ENCODE data around the gene TRABD2A.

Gene TRABD2A

DNA sequence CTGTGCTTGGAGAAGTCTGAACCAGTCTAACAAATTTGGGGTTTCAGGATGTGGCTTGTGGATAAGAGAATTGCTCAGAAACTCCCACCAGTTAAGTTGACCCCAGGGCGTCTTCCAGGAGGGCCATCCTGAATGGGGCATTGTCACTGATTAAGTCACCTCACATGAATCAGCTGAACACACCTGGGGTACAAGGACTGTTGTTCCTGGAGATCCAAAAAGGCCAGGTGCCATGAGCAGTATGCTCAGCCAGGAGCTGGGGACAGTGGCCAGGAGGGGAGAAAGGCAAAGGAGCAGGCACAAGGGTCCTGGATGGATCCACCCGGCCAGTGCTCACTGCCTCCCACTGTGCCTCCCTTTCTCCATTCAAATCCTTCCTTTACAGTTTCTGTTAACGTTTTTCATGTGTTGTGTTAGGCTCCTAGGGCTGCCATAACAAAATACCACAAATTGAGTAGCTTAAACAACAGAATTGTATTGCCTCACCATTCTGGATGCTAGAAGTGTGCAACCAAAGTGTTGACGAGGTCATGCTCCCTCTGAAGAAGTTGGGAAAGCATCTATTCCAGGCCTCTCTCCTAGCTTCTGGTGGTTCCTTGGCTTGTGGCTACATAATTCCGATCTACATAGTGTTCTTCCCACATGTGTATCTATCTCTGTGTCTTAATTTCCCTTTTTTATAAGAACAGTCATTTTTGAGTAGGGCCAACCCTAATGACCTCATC, 33.4 kb downstream of the TRABD2A start:
- DNase-seq, result no peak

DNA sequence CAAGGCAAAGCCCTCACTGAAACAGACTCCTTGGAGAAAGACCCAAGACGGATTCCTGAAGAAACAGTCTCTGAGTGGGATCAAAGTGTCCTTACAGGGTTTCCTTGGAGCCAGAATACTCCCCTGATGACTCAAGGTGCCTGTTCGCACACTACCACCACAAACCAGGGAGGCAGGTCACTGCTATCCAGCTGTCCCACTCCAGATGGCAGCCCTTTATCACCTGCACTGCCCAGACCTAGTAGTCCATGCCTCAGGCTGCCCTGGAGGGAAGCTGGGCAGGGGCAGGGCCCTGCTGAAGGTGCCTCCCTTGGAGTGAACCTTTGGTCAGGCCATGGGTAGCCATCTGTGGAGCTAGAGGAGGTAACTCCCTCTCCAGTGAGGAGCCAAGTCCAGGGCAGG, 34.1 kb downstream of the TRABD2A start:
- DNase-seq, result no peak

DNA sequence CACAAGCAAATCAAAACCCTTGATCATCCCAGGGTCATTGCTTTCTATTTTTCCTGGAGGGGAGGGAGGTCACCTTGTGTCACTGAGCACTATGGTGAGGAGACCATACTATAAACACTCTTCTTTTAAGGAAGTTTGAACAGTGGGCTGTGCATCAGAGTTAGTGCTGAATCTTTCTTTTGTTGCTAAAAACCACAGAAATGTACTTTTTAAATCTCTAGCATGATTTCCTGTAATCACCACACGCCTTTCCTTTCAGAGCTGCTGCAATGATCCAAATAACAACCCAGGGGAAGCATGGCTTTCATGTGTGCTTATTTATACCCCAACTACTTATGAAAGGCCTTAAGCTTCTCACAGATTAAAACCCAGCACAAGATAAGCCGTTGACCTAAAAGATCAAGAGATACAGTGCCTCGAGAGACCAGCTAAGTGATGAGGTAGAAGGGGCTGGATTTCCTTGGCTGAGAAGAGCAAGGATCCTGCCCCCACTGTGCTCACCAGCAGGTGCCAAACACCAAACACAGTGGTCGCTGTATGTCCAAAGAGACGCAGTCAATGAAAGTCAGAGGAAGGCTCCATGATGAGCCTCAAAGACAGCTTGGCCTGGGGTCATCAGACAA, 34.7 kb downstream of the TRABD2A start:
- no peak for DNase-seq

DNA sequence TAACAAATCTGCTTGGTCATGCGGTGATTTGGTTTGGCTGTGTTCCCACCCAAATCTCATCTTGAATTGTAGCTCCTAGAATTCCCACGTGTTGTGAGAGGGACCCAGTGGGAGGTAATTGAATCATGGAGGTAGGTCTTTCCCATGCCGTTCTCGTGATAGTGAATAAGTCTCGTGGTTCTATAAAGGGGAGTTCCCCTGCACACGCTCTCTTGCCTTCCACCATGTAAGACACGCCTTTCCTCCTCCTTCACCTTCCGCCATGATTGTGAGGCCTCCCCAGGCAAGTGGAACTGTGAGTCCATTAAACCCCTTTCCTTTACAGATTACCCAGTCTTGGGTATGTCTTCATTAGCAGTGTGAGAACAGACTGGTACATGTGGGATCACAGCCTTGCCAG, 36.7 kb downstream of the TRABD2A start:
- DNase-seq, result no peak

DNA sequence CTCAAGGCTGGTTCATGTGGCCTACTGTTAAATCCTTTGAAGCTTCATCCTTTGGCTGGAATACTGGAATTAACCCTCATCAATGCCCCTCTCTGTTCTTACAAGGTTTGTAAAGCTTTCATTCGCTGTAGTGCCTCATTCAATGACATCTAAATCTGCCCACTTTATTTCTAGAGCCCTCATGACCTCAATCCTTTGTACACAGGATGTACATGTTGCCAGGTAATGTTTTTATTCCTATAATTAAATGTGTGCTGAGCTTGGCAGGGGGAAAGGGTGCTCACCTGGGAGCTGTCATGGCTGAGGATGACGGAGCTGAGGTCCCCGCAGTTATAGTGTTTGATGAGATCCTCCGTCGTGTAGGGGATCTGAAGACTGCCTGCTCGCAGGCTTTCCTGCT, 39.3 kb downstream of the TRABD2A start:
- DNase-seq, result no peak

DNA sequence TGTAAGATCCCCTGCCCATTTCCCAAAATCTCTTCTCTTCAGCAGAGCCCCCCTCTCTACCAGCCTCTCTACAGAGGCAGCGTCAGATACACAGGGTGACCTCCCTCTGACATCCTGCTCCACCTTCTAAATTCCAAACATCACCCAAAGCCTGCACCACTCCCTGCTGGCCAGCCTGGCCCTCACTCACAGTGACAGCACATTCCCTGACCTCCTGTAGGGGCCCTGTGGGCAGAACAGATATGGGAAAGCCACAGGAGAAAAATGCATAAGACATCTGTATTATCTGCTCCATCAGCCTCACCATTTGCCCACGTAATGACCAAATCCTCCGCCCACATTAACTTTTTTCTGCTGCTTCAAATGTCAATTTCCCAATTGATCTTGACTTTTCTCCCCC, 40.6 kb downstream of the TRABD2A start:
- DNase-seq, result no peak

DNA sequence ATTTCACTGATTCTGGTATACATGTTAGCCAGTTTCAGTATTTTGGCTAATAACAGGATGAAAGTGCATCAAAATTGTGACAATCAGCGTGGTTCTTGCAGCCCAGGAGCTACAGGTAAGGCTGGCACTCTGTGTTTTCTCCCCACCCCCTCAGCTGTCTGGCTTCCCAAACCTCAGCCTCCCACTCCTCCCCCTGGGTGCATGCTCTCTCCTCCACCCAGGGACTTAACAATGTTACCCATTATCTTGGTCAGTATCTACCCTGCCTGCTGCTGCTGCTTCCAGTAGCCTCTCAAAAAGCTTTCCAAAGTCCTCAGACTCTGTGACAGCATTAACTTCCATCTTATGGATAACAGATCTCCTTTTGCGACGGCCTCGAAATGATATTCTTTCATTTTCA, 41.0 kb downstream of the TRABD2A start:
- no peak for DNase-seq

DNA sequence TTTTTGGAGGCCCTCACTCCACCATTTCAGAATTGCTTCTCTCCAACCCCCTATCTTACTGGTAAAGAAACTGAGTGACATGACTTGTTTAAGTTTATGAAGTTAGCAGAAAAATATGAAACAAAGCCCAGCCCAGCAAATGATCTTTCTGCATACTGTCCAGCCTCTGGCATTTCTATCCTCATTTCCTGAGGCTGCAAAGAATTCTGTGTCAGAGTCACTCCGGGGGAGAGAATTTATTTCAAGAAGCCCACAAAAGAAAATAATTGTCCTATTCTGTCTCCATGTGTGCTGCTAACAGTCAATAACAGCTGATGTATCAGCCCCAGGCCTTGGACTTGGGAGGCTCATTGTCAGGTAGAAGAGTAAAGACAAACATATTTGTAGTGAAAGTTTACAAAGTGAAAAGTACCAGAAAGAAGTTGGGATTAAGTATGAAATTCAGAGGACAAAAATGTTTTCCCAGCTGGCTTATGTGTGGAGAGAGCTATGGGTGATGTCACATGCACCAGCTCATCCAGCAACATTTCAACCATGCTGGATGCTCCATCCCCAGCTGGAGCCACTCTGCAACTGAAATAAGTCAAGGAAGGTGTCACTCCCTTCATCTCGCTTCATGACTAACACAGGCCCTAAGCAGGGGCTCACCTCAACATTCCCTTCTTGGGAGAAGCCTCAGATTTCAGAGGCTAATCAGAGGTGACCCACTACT, 42.3 kb downstream of the TRABD2A start:
- no peak for DNase-seq

DNA sequence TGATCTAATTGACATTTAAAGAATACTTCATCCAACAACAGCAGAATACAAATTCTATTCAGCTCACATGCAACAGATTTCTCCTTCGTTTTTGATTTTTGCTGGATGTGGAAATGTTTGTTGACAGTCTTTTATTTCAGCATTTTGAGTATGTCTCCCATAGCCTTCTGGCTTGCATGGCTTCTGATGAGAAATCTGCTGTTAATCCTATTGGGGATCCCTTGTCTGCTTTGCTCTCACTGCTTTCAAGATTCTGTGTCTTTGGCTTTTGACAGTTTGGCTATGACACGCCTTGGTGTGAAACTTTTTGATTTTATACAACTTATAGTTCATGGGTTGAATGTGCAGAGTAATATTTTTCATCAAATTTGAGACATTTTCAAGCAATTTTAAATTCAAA, 44.7 kb downstream of the TRABD2A start:
- no peak for DNase-seq

DNA sequence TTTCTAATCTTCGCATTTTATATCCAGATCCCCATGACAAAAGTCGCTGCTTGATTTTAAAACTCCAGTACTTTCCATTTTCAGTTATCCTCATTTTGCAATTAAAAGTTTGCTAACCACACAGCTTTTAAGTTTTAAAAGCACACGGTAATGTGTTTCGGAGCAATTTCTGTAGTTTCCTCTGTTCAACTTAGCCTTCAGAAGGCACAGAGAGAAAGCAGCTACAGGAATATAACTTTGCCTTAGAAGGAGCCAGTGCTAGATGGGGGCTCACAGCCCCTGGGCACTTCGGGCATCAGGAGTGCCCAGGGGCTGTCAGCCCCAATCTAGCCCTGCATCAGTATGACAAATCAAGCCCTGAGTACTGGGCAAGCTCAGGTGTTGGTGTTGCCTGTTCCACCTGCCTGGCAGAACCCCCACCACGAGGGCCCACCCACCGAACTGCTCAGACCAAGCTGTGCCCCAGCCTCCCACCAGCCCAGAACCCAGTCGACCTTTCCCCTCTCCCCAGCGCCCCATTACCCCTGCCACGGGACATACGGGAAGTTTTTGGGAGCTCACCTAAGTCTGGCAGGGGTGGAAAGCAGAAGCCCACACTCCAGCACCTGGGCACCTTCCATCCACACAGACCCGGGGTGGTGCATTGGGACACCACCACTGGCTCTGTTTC, 47.3 kb downstream of the TRABD2A start:
- DNase-seq, result no peak

DNA sequence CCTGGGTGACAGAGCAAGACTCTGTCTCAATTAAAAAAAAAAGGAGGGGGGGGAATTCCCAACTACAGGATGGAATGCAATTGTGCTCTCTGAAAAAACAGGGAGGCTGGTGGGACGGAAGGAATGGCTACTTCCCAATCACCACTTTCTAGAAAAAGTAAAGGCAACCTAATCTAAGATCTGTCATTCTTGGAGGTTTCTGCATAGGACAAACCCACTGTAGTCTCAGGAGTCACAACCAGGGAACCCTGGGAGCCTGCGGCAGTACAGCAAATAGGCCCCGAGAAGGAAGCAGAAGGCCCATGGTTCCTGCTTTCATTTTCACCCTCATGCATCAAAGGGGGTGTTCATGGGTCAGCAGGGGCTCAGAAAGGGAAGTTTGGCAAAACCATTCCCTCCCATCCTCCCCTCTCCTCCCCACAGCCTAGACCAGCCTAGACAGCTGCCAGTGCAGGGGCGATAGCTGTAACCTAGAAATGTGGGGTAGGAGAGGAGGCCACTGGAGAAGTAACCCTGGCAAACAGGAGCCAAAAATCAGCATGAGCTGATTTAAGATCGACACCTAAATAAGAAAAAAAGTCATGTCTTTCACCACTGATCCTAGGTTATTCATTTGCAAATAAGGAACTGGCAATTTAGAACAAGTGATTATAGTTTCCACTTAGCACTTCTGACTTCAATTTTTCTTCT, 48.0 kb downstream of the TRABD2A start:
- DNase-seq, result no peak

DNA sequence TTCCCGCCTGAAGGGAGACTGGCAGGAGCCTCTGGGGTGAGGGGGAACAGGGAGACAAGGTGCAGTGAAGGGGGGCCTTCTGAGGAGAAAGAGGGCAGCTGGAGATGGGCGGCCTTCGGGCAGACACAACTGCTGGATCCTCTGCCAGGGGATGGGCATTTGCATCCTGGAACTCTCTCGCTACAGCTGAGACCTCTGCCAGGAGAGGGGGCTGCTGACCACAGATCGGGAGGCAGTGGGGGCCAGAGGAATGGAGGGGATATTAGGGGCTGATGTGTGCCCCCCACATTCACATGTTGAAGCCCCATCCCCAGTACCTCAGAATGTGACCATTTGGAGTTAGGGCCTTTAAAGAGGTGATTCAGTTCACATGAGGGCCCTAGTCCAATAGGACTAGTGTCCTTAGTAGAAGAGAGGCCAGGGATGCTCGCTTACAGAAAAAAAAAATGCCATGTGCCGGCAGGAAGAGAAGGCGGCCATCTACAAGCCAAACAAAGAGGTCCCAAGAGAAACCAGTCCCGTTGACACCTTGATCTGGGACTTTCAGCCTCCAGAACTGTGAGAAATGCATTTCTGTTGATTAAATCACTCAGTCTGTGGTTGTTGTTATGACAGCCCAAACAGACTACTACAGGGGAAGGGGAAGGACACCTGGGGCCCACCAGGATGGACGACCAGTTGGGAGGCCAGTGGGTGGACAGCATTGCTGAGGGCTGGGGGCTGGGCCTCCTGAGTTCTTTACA, 50.0 kb downstream of the TRABD2A start:
- DNase-seq, result no peak

DNA sequence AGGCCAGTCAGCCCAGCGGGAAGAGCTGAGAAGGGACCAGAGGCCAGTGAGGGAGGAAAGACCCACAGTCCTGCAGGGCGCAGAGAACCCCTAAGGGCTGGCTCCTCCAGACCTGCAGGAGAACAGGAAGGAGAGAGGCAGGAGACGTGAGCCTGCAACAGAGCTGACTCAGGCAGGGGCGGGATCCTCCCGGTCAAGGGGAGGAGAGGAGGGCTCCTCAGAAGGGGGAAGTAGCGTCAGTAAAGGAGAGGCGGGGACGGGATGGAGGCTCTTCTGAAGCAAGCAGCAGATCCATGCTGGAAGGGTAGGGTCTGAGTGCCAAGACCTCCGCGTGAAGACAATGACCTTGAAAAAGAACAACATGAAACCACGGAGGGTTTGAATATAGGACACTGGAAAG, 50.8 kb downstream of the TRABD2A start:
- DNase-seq, result no peak

DNA sequence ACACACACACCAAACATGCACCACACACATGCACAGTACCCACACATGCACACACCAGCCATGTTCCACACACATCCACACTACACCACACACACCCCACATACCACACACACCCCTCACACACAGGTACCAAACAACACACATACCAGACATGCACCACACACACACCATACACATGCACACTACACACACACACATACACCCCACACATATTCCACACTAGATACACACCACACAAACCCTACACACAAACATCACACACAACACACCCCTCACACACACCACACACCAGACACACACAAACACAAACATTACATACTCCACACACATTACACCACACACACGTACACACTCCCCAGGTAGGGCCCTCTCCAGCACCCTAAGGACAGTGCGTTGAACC, 51.2 kb downstream of the TRABD2A start:
- DNase-seq, result no peak

DNA sequence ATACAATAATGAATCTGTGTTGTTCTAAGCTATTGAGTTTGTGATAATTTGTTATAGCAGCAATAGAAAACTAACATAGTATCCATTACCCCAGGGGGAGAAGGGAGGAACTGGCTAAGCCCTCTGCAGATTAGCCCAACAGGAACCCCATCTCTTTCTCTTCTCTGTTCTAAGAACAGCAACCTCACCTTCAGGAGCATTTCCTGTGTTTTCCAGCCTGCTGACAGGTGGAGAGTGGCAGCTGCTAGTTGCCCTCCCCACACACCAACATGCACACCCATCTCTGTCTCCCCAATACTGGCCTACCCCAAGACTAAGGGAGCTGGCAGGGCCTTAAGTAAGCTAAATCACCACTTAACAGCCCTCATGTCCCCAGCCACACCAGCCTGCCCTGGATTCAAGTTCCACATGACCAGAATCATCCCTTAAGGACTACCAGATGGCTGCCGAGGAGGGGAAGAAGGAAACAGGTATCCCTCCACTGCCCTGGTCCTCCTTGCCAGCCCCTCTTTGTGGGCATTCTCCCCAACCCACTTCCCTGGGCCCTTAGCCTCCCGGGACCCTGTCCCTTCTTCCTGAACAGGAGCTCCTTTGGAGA, 52.8 kb downstream of the TRABD2A start:
- DNase-seq, result no peak

DNA sequence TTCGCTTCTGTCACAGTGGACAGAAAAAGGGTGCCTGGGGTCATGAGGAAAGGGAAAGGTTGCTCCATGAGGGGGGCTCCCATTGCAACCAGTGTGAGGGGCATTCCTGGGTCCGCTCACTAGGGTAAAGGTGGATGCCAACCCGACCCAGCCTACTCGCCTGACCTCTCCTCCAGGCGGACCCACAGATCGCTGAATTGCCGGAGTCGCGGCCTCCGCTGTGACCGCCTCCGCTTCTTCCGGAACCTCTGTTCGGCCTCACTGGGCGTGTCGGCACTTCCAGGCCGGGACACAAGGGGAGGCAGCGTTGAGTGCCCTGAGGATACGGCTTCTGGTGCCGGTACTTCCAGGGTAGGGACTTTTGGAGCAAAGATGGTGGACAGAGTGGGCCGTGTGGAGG, 57.1 kb downstream of the TRABD2A start:
- no peak for DNase-seq

DNA sequence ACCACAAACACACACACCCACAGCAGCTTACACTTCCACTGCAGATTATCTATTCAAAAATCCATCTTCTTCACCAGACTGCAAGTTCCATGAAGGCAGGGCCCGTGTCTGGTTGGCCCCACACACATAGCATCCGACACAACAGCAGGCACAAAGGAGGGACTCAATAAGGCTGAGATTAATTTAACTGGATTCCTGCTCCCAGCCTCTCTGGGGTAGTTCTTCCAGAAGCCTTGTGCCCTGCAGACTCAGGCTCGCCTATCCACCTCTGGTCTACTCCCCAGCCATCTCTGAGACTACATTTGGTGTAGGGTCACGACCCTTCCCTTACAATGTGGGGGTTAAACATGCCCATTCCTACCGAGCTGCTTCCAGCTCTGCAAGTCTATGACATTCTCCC, 57.7 kb downstream of the TRABD2A start:
- no peak for DNase-seq

DNA sequence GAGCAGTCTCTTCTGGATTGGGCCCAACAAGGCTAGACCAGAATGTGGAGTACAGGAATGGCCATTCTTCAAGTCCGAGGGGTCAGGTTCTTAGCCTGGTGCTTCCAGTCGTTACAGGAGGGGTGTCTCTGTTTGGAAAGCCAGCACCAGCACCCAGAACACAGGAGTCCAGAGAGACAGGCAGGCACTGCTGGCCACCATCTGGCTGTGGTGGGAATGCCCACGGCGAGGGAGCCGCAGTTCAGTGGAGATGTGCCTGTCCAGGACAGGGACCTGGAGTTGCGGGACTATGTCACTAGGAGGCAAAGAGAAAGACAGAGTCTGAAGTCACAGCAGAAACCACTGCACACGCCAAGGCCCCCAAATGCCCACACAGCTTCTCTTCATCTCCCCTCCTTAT, 59.1 kb downstream of the TRABD2A start:
- DNase-seq, result no peak

DNA sequence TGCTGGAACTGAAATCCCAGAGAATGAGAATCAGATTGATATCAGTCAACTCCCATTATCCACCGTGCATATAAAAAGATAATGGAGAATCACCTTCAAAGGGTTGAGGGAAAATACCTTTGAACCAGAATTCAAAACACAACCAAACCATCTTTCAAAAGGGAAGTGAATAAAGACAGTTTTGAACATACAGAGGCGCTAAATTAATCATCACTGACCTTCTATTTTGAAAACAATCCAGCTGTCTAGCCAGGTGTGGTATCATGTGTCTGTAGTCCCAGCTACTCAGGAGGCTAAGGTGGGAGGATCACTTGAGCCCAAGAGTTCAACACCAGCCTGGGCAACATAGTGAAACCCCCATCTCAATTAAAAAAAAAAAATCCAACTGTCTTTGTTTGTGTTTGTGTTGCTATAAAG, 63.6 kb downstream of the TRABD2A start:
- DNase-seq, result no peak

DNA sequence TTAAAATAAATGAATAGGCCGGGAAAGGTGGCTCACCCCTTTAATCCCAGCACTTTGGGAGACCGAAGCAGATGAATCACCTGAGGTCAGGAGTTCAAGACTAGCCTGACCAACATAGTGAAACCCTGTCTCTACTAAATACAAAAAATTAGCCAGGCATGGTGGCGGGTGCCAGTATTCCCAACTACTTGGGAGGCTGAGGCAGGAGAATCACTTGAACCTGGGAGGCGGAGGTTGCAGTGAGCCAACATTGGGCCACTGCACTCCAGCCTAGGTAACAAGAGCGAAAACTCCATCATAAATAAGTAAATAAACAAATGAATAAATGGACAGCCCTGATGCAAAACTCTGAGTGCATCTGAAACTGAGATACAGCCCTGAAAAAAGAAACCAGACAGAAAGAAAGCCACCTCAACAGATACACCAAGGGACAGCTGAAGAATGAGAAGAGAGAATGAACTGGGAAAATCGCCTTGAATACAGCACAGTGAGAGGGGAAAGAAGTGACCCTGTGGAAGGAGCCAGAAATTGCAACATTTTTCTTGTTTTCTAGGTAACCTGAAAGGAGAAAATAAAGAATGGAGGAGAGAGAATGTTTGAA, 64.4 kb downstream of the TRABD2A start:
- no peak for DNase-seq

DNA sequence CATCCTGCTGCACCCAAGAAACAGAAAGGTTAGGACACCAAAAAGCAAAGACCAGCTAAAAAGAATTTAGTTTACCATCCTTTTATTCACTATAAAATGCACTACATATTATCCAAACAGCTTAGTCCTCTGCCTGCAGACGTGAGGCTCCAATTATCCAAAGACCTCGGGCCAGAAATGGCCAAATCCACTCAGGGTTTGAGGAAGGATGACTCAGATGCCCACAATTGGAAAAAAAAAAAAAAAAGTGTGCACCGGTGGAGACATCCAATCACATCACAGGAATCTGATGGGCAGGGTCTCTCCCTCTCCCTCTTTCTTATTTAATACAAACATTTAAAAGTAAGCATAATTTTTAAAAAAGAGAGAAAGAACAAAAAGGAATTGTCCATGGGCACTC, 65.7 kb downstream of the TRABD2A start:
- DNase-seq, result no peak

All from kidney glomerular epithelial cell (primary cell).